Measurements from ENCODE around the gene FAXC.

GRCh38 chr6:99308788-99309187 is 40.7 kb downstream of the FAXC start:
- TF ChIP-seq, protein P1, sequence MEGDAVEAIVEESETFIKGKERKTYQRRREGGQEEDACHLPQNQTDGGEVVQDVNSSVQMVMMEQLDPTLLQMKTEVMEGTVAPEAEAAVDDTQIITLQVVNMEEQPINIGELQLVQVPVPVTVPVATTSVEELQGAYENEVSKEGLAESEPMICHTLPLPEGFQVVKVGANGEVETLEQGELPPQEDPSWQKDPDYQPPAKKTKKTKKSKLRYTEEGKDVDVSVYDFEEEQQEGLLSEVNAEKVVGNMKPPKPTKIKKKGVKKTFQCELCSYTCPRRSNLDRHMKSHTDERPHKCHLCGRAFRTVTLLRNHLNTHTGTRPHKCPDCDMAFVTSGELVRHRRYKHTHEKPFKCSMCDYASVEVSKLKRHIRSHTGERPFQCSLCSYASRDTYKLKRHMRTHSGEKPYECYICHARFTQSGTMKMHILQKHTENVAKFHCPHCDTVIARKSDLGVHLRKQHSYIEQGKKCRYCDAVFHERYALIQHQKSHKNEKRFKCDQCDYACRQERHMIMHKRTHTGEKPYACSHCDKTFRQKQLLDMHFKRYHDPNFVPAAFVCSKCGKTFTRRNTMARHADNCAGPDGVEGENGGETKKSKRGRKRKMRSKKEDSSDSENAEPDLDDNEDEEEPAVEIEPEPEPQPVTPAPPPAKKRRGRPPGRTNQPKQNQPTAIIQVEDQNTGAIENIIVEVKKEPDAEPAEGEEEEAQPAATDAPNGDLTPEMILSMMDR (IDR thresholded peaks at IDR 0.05) = no peak
- TF ChIP-seq ELF1 (IDR thresholded peaks at IDR 0.05) (no peak), NFIC (IDR thresholded peaks at IDR 0.05; ENCODE audit: borderline replicate concordance) (no peak), EP300 (IDR thresholded peaks at IDR 0.05; ENCODE audit: borderline replicate concordance in 1 of 2, low read depth in 1 of 2, low read length in 1 of 2) (no peak), YY1 (IDR thresholded peaks at IDR 0.05; ENCODE audit: low read depth) (no peak), TAF1 (IDR thresholded peaks at IDR 0.05; ENCODE audit: borderline replicate concordance, low read depth, low read length) (no peak), GABPA (IDR thresholded peaks at IDR 0.05; ENCODE audit: low read depth) (no peak), SMC3 (IDR thresholded peaks at IDR 0.05; ENCODE audit: low read depth, low read length) (no peak), FOXM1 (IDR thresholded peaks at IDR 0.05; ENCODE audit: low read depth) (no peak)
- TF ChIP-seq, protein P2, sequence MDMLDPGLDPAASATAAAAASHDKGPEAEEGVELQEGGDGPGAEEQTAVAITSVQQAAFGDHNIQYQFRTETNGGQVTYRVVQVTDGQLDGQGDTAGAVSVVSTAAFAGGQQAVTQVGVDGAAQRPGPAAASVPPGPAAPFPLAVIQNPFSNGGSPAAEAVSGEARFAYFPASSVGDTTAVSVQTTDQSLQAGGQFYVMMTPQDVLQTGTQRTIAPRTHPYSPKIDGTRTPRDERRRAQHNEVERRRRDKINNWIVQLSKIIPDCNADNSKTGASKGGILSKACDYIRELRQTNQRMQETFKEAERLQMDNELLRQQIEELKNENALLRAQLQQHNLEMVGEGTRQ (IDR thresholded peaks at IDR 0.05; ENCODE audit: borderline replicate concordance, low read depth, low read length) = no peak
- TF ChIP-seq, protein P3, sequence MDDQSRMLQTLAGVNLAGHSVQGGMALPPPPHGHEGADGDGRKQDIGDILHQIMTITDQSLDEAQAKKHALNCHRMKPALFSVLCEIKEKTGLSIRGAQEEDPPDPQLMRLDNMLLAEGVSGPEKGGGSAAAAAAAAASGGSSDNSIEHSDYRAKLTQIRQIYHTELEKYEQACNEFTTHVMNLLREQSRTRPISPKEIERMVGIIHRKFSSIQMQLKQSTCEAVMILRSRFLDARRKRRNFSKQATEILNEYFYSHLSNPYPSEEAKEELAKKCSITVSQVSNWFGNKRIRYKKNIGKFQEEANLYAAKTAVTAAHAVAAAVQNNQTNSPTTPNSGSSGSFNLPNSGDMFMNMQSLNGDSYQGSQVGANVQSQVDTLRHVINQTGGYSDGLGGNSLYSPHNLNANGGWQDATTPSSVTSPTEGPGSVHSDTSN (IDR thresholded peaks at IDR 0.05) = no peak

Measured in SK-N-SH (cell line).